CD14-positive monocyte (primary cell): ENCODE results near the gene PLCG1. TPM values are rescaled to one million over a fixed set of nuclear protein-coding genes. Genes with fewer than 3 reads are reported as not detected.
A peak's percentile ranks its signal among the peaks of the same experiment; 100 is the strongest.

Source experiments
- DNase-seq, 3 donors: peaks; one replicate each; pipeline ENCODE4 v3.0.0-alpha.2; 2011 to 2022
- H2AFZ ChIP-seq: 2 replicates; pipeline ENCODE4 v1.6.0; 2012; ENCODE audit warnings: mild to moderate bottlenecking, low read depth, low read length, inconsistent platforms; ENCODE audit not compliant: insufficient read depth, poor library complexity, severe bottlenecking
- H3K27ac ChIP-seq, 2 donors: 1 replicate in 1 of 2; 2 replicates in 1 of 2; pipeline ENCODE4 v1.5.1; 2012 to 2013; ENCODE audit warnings: low read length in 2 of 2, control low read depth in 1 of 2, inconsistent platforms in 1 of 2, low read depth in 1 of 2, mild to moderate bottlenecking in 1 of 2
- H3K27me3 ChIP-seq, 2 donors: one replicate each; pipeline versions ENCODE4 v1.6.0 to v1.6.1; 2011 to 2013; ENCODE audit warnings: low read length in 2 of 2; ENCODE audit not compliant: control insufficient read depth in 2 of 2, insufficient read depth in 2 of 2
- H3K36me3 ChIP-seq, 2 donors: replicated peaks in 1 of 2; 1 replicate in 1 of 2; 2 replicates in 1 of 2; pipeline versions ENCODE4 v1.5.1 to v1.6.1; 2012 to 2013; ENCODE audit warnings: low read length in 2 of 2, control low read depth in 1 of 2, inconsistent platforms in 1 of 2, mild to moderate bottlenecking in 1 of 2; ENCODE audit not compliant: insufficient read depth in 2 of 2, control insufficient read depth in 1 of 2
- H3K4me1 ChIP-seq, 2 donors: 1 replicate in 1 of 2; 2 replicates in 1 of 2; pipeline versions ENCODE4 v1.5.1 to v1.6.1; 2012 to 2013; ENCODE audit warnings: low read length in 2 of 2, control low read depth in 1 of 2, inconsistent platforms in 1 of 2, mild to moderate bottlenecking in 1 of 2, moderate library complexity in 1 of 2; ENCODE audit not compliant: insufficient read depth in 2 of 2, control insufficient read depth in 1 of 2
- H3K4me2 ChIP-seq: replicated peaks from 2 replicates; pipeline ENCODE3; 2012; ENCODE audit warnings: low read length, moderate library complexity, mild to moderate bottlenecking; ENCODE audit not compliant: poor library complexity, severe bottlenecking; ENCODE audit errors: extremely low read depth
- H3K4me3 ChIP-seq, 3 experiments: fragments of 200-600 bp in 1 of 3; sonication (generic) in 1 of 3; replicated peaks in 1 of 3; 1 replicate in 2 of 3; 2 replicates in 1 of 3; pipeline ENCODE4 v1.5.1; 2011 to 2013; ENCODE audit warnings: low read length in 3 of 3, mild to moderate bottlenecking in 3 of 3, control low read depth in 2 of 3, low read depth in 2 of 3, inconsistent platforms in 1 of 3, moderate library complexity in 1 of 3
- H3K79me2 ChIP-seq: 2 replicates; pipeline ENCODE4 v1.6.0; 2012; ENCODE audit warnings: mild to moderate bottlenecking, control low read depth, inconsistent platforms, low read length, moderate library complexity; ENCODE audit not compliant: insufficient read depth
- H3K9ac ChIP-seq: 2 replicates; pipeline ENCODE4 v1.6.0; 2017; ENCODE audit warnings: low read length, mild to moderate bottlenecking; ENCODE audit not compliant: insufficient read depth, poor library complexity, severe bottlenecking
- H3K9me3 ChIP-seq, 2 donors: replicated peaks in 1 of 2; 1 replicate in 1 of 2; 2 replicates in 1 of 2; pipeline versions ENCODE4 v1.5.1 to v1.6.1; 2012 to 2013; ENCODE audit warnings: low read length in 2 of 2, control low read depth in 1 of 2; ENCODE audit not compliant: control insufficient read depth in 1 of 2, insufficient read depth in 1 of 2
- H4K20me1 ChIP-seq: 2 replicates; pipeline ENCODE4 v1.6.0; 2012; ENCODE audit warnings: mild to moderate bottlenecking, low read length, control low read depth, moderate library complexity; ENCODE audit not compliant: insufficient read depth
- H3K27ac Mint-ChIP-seq, 7 donors: one replicate each; pipeline ENCODE4 v1.8.0; 2020; ENCODE audit warnings: mild to moderate bottlenecking in 7 of 7, mixed read lengths in 7 of 7, moderate library complexity in 6 of 7, inconsistent platforms in 2 of 7
- H3K27me3 Mint-ChIP-seq, 3 donors: one replicate each; pipeline ENCODE4 v1.8.0; 2021 to 2022; ENCODE audit warnings: low read depth in 3 of 3, mild to moderate bottlenecking in 3 of 3, mixed read lengths in 3 of 3, moderate library complexity in 3 of 3, inconsistent platforms in 1 of 3
- H3K36me3 Mint-ChIP-seq, 2 donors: one replicate each; pipeline ENCODE4 v1.8.0; 2020; ENCODE audit warnings: mixed read lengths in 2 of 2, inconsistent platforms in 1 of 2, mild to moderate bottlenecking in 1 of 2
- H3K4me1 Mint-ChIP-seq: one replicate; pipeline ENCODE4 v1.8.0; 2020; ENCODE audit warnings: mild to moderate bottlenecking, mixed read lengths
- H3K4me3 Mint-ChIP-seq, 2 donors: one replicate each; pipeline ENCODE4 v1.8.0; 2020; ENCODE audit warnings: mild to moderate bottlenecking in 2 of 2, mixed read lengths in 2 of 2, moderate library complexity in 1 of 2
- H3K9me3 Mint-ChIP-seq, 7 donors: one replicate each; pipeline ENCODE4 v1.8.0; 2020 to 2022; ENCODE audit warnings: mixed read lengths in 7 of 7, mild to moderate bottlenecking in 6 of 7, moderate library complexity in 6 of 7, inconsistent platforms in 2 of 7
- WGBS: methylation state at CpG from one replicate; pipeline ENCODE4 v1.1.5; 2013; ENCODE audit warnings: missing lambda C conversion rate; ENCODE audit not compliant: insufficient coverage; 5-methylcytosine and 5-hydroxymethylcytosine counted together
- intact Hi-C, 2 donors: fragments of 100-400 bp; cut with micrococcal nuclease; formaldehyde crosslinking; loops; one replicate each; pipeline versions ENCODE4 v1.15.0 to v1.15.1; 2023
- polyA plus RNA-seq, 3 donors: library from polyadenylated mRNA; depleted of rRNA in 1 of 3; unstranded in 2 of 3; stranded (reverse) in 1 of 3; fragments of 300-500 nt in 2 of 3; fragments of >200 nt in 1 of 3; fragmentation: Illumina TruSeq in 2 of 3; gene quantifications; 1 replicate in 2 of 3; 2 replicates in 1 of 3; pipeline ENCODE4 v1.2.3, GENCODE V29; 2012 to 2021
- TF ChIP-seq, protein P1 (sequence below): fragments of 200-600 bp; IDR thresholded peaks from one replicate; pipeline ENCODE4 v1.8.0; 2022; ENCODE audit warnings: antibody characterized with exemption, mild to moderate bottlenecking

PLCG1 gene
- polyA plus RNA-seq, 3 donors = 0.33 to 3.8 (median 1.0) TPM

DNA sequence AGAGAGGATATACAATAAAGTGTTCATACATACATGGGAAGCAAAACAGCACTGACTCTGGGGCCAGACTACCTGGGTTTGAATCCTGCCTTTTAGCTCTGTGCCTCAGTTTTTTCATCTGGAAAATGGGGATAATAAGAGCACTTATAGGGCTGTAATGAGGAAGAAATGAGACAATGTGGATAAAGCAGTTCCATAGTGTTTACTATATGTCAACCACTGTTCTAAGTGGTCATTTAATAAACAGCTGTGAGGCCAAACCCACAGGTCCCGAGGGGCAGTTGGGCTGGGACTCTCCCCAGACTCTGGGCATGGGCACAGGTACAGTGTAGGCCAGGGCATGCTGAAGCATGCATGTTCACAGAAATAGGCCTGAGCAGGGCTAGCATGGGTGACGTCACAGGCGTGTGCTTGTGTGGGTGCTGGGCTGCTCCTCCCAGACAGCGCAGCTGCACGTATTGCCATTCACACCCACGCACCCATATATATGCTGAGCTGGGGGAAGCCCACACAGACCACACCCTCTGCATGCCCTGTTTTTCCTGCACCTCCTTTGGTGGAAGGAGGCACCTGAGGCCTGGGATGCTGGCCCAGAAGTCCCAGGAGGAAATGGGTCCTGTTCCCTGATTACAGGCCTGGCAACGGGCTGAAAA, 3.5 kb upstream of the PLCG1 start:
- peaks cover 14 to 17% of the 10 kb centered on the region in 2 donors for H3K4me1 ChIP-seq
- no peak overlapping the region for H3K27ac Mint-ChIP-seq
- H3K9ac ChIP-seq = no peak overlapping the region
- no peak overlapping the region for H3K4me3 ChIP-seq
- TF ChIP-seq, protein P1, sequence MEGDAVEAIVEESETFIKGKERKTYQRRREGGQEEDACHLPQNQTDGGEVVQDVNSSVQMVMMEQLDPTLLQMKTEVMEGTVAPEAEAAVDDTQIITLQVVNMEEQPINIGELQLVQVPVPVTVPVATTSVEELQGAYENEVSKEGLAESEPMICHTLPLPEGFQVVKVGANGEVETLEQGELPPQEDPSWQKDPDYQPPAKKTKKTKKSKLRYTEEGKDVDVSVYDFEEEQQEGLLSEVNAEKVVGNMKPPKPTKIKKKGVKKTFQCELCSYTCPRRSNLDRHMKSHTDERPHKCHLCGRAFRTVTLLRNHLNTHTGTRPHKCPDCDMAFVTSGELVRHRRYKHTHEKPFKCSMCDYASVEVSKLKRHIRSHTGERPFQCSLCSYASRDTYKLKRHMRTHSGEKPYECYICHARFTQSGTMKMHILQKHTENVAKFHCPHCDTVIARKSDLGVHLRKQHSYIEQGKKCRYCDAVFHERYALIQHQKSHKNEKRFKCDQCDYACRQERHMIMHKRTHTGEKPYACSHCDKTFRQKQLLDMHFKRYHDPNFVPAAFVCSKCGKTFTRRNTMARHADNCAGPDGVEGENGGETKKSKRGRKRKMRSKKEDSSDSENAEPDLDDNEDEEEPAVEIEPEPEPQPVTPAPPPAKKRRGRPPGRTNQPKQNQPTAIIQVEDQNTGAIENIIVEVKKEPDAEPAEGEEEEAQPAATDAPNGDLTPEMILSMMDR = no peak
- no peaks in the 10 kb centered on the region for H3K9me3 ChIP-seq
- H3K27me3 Mint-ChIP-seq = peaks cover 28 to 34% (median 30%) of the 10 kb centered on the region in 3 donors
- peaks cover 13 to 28% of the 10 kb centered on the region in 2 donors for H3K27me3 ChIP-seq
- H3K4me3 Mint-ChIP-seq = no peak overlapping the region
- DNase-seq = no peak
- H3K36me3 ChIP-seq = no peaks in the 10 kb centered on the region
- H4K20me1 ChIP-seq = no peaks in the 10 kb centered on the region
- no peak overlapping the region for H3K4me2 ChIP-seq
- WGBS = 90% methylated on average over 7 of the region's 7 CpGs
- H3K36me3 Mint-ChIP-seq = peaks cover 0 to 6% of the 10 kb centered on the region in 2 donors
- no peaks in the 10 kb centered on the region for H3K79me2 ChIP-seq
- no peak overlapping the region for H2AFZ ChIP-seq
- intact Hi-C loops = no loop called here
- peaks cover 0 to 4% (median 2%) of the 10 kb centered on the region in 7 donors for H3K9me3 Mint-ChIP-seq
- H3K4me1 Mint-ChIP-seq = peaks cover 6% of the 10 kb centered on the region
- no peak overlapping the region for H3K27ac ChIP-seq

GRCh38 chr20:41134362-41135186, 2.8 kb upstream of the PLCG1 start:
- Histone ChIP-seq H4K20me1 (no peaks in the 10 kb centered on the region), H3K27ac (no peak overlapping the region), H3K9ac (no peak overlapping the region), H3K27me3 (peaks cover 17 to 36% of the 10 kb centered on the region in 2 donors), H3K36me3 (no peaks in the 10 kb centered on the region), H3K79me2 (no peaks in the 10 kb centered on the region), H3K4me2 (no peak overlapping the region), H2AFZ (no peak overlapping the region), H3K4me1 (peaks cover 14 to 17% of the 10 kb centered on the region in 2 donors), H3K4me3 (no peak overlapping the region), H3K9me3 (no peaks in the 10 kb centered on the region)
- no peak for DNase-seq
- H3K4me3 Mint-ChIP-seq = peak overlapping the region in 1 of 2 donors; percentile 28
- no peak overlapping the region for H3K27ac Mint-ChIP-seq
- 78% methylated on average over 7 of the region's 9 CpGs for WGBS
- peaks cover 35 to 39% (median 36%) of the 10 kb centered on the region in 3 donors for H3K27me3 Mint-ChIP-seq
- peaks cover 0 to 4% (median 2%) of the 10 kb centered on the region in 7 donors for H3K9me3 Mint-ChIP-seq
- TF ChIP-seq, protein P1 = no peak
- peaks cover 6% of the 10 kb centered on the region for H3K4me1 Mint-ChIP-seq
- intact Hi-C loops = no loop called here
- H3K36me3 Mint-ChIP-seq = peaks cover 0 to 6% of the 10 kb centered on the region in 2 donors
